ENCODE data around the gene MAST2. TPM values are rescaled to one million over a fixed set of nuclear protein-coding genes. Genes with fewer than 3 reads are reported as not detected.

MAST2 gene
- total and polyA plus RNA-seq, 2 of the 13 experiments (the other 11 are each of a cell fraction or from before 2014, with no cell fraction given), result 15.3 to 23.0 TPM

DNA sequence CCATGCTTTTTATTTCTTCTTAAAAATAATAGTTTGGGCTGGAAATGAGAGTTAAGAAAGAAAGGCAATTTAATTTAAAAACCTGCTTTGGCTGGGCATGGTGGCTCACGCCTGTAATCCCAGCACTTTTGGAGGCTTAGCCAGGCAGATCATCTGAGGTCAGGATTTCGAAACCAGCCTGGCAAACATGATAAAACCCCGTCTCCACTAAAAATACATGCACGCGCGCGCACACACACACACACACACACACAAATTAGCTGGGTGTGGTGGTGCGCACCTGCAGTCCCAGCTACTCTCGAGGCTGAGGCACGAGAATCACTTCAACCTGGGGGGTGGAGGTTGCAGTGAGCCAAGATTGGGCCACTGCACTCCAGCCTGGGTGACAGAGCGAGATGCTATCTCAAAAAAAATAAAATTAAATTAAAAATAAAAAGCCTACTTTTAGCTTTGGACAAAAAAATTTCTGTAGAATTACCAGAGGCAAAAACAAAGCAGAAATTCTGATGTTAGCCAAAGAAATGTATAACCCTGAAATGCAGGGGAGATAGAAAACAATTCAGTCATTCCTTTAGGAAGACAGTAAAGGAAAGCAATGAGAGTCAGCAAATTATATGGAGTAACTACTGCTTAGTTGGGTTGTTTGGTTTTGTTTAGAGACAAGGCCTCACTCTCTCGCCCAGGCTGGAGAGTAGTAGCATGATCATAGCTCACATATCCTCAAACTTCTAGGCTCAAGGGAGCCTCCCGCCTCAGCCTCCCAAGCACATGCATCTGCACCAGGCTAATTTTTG lies 37.2 kb upstream of the MAST2 start (continued):
- TF ChIP-seq, protein P1, sequence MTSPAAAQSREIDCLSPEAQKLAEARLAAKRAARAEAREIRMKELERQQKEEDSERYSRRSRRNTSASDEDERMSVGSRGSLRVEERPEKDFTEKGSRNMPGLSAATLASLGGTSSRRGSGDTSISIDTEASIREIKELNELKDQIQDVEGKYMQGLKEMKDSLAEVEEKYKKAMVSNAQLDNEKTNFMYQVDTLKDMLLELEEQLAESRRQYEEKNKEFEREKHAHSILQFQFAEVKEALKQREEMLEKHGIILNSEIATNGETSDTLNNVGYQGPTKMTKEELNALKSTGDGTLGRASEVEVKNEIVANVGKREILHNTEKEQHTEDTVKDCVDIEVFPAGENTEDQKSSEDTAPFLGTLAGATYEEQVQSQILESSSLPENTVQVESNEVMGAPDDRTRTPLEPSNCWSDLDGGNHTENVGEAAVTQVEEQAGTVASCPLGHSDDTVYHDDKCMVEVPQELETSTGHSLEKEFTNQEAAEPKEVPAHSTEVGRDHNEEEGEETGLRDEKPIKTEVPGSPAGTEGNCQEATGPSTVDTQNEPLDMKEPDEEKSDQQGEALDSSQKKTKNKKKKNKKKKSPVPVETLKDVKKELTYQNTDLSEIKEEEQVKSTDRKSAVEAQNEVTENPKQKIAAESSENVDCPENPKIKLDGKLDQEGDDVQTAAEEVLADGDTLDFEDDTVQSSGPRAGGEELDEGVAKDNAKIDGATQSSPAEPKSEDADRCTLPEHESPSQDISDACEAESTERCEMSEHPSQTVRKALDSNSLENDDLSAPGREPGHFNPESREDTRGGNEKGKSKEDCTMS (CRISPR knock-in tag; conservative IDR thresholded peaks at IDR 0.05), result no peak
- TF ChIP-seq RXRA (CRISPR knock-in tag; IDR thresholded peaks at IDR 0.05), result peak; percentile 72; the same call in 1 of the 2 replicates
- peak; percentile 34; the same call in 1 of the 2 replicates for TF ChIP-seq CEBPG (CRISPR knock-in tag; IDR thresholded peaks at IDR 0.05)
- TF ChIP-seq MAFK (conservative IDR thresholded peaks at IDR 0.05 in 1 of 2, IDR thresholded peaks at IDR 0.05 in 1 of 2; ENCODE audit: low read length in 2 of 2), result peak in 1 of 2 experiments; percentile 46; a peak in 2 of 4 replicates
- TF ChIP-seq NR2F6 (IDR thresholded peaks at IDR 0.05), result no peak
- 0 out of 2 replicates have a peak, but pooled peaks have one; percentile 8 for TF ChIP-seq NR2F6 (CRISPR knock-in tag; IDR thresholded peaks at IDR 0.05)
- TF ChIP-seq ZNF788 (CRISPR knock-in tag; IDR thresholded peaks at IDR 0.05; ENCODE audit: borderline replicate concordance), result no peak
- TF ChIP-seq, protein P2, sequence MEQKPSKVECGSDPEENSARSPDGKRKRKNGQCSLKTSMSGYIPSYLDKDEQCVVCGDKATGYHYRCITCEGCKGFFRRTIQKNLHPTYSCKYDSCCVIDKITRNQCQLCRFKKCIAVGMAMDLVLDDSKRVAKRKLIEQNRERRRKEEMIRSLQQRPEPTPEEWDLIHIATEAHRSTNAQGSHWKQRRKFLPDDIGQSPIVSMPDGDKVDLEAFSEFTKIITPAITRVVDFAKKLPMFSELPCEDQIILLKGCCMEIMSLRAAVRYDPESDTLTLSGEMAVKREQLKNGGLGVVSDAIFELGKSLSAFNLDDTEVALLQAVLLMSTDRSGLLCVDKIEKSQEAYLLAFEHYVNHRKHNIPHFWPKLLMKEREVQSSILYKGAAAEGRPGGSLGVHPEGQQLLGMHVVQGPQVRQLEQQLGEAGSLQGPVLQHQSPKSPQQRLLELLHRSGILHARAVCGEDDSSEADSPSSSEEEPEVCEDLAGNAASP (CRISPR knock-in tag; IDR thresholded peaks at IDR 0.05; ENCODE audit: borderline replicate concordance), result peak; percentile 94; the same call in 1 of the 2 replicates

DNA sequence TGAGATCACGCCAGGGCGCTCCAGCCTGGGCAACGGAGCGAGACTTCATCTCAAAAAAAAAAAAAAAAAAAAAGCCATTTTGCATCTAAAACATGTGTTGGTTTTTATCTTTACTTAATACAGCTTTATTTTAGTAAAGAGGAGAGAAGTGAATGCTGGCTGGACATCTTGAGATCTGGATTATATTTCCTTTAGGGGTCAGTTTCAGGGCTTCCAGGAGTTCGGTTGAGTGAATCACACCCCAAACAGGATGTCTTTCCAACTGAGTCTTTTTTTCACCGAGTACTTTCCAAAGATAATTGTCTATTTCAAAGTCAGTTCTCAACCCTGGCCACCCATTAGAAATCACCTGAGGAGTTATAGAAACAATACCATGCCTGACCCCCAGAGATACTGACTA lies 36.4 kb upstream of the MAST2 start:
- POLR2A ChIA-PET, result no interaction called here
- BruUV-seq (replicated peaks), result no TSS peak
- no peaks in the 10 kb centered on the region; a peak in 1 of 5 replicates for H3K27me3 ChIP-seq (ENCODE audit: control insufficient read depth in 1 of 2, insufficient read depth in 2 of 2, low read length in 2 of 2)
- no peaks in the 10 kb centered on the region for H3K36me3 ChIP-seq (replicated peaks in 1 of 2; ENCODE audit: control insufficient read depth in 1 of 2, insufficient read depth in 2 of 2, low read length in 2 of 2)
- 78% methylated on average over 6 of the region's 6 CpGs for WGBS (ENCODE audit: low lambda C conversion rate)
- H3K9ac ChIP-seq (ENCODE audit: insufficient read depth, low read depth, low read length), result no peak overlapping the region
- no peaks in the 10 kb centered on the region for H4K20me1 ChIP-seq (ENCODE audit: insufficient read depth, low read length)
- no peak overlapping the region for H3K4me2 ChIP-seq (ENCODE audit: low read depth, low read length)
- ATAC-seq, result no peak
- no peak for DNase-seq (ENCODE audit: low spot score)
- peaks cover 15% of the 10 kb centered on the region for H3K4me1 ChIP-seq (ENCODE audit: insufficient read depth, low read length)
- no peak for FAIRE-seq
- intact Hi-C loops (cut with micrococcal nuclease; ENCODE audit: unreplicated experiment) (no loop called here), in situ Hi-C loops (cut with HindIII; ENCODE audit: extremely low pct_ligation_motif_present, low pct_unique_long_range_greater_than_20kb) (no loop called here)
- H3K9me3 ChIP-seq (ENCODE audit: low read length), result no peaks in the 10 kb centered on the region
- H2AFZ ChIP-seq (ENCODE audit: low read length), result no peak overlapping the region
- no peak overlapping the region for H3K27ac ChIP-seq (ENCODE audit: extremely low read length, insufficient read depth, low read length)
- H3K4me3 ChIP-seq (replicated peaks in 1 of 3; ENCODE audit: insufficient read depth in 1 of 3, low read depth in 2 of 3, low read length in 3 of 3), result no peak overlapping the region
- CTCF ChIA-PET (ENCODE audit: low intra/inter-chr PET ratio, low total read pairs), result no interaction called here
- TF ChIP-seq ARID2 (CRISPR knock-in tag; IDR thresholded peaks at IDR 0.05; ENCODE audit: borderline replicate concordance), result no peak
- no peak for TF ChIP-seq BRCA1 (CRISPR knock-in tag; IDR thresholded peaks at IDR 0.05)
- TF ChIP-seq KDM5A (IDR thresholded peaks at IDR 0.05; ENCODE audit: borderline replicate concordance, low read length), result no peak
- H3K79me2 ChIP-seq (ENCODE audit: insufficient read depth, low read length), result no peaks in the 10 kb centered on the region

Data from HepG2 (cell line).